Measurements from ENCODE around the gene SLAMF8.

The SLAMF8 gene

DNA sequence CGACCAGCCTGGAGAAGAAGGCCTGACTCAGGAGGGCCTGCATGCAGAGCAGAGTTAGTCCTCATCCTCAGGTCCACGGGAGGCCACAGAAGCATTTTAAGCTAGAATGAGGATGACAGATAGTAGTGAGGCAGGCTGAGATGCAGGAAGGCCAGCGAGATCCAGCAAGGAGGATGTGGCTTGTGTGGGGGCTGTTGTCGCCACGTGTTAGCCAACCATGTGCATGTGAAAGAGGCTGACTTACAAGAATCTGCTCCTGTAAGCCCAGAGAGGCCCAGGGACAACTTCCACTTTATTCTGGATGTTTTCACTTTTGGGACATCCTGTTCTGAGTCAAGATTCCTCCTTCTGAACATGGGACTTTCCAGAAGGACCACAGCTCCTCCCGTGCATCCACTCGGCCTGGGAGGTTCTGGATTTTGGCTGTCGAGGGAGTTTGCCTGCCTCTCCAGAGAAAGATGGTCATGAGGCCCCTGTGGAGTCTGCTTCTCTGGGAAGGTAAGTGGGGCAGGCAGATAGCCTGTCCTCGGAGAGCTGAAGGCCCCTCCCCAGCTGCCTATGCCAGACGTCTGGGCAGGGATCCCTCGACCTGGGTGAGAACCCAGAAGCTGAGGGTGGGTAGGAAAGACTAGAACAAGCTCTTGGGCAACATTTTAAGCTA is at the start of gene SLAMF8:
TSS of gene SLAMF8 (plus strand) at position 433 of the 661 bp plus-strand sequence. CDS start at position 459, 26 bp downstream.
- FAIRE-seq: no peak
- no peak for DNase-seq (ENCODE audit: low spot score)

DNA sequence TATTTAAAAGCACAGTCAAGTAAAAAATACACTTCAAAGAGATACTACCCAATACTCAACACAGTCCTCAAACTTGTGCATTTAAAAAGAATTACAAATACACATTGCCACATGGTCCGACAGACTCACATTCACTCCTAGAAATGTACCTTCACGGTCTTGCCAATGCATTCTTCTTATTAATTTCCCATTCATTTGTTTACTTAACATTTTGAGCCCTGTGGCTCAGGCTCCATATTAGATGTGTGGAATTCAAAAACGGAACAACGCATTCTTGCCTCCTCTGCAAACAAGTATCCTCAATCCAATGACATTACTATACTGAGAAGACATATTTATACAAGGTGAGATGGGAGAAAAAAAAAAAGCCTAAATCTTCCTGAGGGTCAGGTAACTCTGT is 48.4 kb upstream of the SLAMF8 start:
- DNase-seq (ENCODE audit: low spot score) (no peak), FAIRE-seq (no peak)

DNA sequence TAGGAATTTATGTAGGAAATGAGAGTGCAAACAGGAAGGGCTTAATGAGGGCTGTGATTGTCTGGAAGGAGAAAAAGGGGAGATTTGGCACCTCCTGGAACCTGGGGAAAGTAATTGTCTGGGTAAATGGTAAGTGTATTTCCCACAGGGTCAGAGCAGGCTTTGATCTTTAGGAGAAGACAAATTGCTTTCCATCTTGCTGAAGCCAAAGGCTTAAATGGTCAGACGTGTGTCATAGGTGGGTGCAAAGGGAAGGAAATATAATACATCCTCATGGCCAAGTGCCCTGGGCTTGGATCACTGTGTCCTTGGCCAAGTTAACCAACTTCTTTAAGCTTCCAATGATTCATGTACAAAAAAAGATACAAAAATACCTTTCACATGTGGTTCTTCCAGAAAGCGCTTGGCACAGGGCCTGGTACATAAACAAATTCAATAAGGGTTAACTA is 47.2 kb upstream of the SLAMF8 start:
- FAIRE-seq (no peak), DNase-seq (ENCODE audit: low spot score) (peak; percentile 30)

DNA sequence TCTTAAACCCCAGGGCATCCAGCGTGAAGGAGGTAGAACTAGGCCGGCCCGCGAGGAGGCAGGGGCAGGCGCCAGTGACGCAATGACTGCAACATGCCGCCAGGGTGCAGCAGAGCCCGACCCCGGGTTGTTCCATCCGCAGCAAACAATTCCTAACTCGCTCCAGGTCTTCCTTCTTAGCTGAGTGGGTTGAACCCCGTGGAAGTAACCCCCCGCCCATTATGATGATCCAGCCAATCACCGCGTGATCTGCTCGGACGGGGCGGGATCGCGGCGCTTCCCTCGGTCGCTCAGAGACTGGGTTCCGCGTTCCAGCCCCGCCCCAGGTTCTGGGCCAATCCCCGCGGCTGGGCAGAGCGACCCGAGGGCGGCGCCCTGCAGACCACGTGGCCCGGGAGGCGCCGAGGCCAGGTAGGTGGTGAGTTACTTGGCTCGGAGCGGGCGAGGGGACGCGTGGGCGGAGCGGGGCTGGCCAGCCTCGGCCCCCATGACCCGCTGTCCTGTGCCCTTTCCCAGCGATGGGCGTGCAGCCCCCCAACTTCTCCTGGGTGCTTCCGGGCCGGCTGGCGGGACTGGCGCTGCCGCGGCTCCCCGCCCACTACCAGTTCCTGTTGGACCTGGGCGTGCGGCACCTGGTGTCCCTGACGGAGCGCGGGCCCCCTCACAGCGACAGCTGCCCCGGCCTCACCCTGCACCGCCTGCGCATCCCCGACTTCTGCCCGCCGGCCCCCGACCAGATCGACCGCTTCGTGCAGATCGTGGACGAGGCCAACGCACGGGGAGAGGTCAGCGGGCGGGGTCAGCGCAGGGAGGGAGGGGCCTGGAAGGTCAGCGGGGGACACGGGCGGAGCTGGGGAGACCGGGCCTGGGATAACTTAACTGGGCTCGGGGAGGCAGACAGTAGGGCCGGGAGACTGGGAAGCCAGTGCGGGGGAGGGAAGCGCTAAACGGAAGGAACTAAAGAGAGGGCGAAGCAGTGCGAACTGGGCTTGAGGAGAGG is 45.8 kb upstream of the SLAMF8 start, which contains the start of gene DUSP23:
TSS of gene DUSP23 (plus strand) at position 380 of the 1,000 bp plus-strand sequence. CDS start at position 519, 139 bp downstream.
- no peak for FAIRE-seq

DNA sequence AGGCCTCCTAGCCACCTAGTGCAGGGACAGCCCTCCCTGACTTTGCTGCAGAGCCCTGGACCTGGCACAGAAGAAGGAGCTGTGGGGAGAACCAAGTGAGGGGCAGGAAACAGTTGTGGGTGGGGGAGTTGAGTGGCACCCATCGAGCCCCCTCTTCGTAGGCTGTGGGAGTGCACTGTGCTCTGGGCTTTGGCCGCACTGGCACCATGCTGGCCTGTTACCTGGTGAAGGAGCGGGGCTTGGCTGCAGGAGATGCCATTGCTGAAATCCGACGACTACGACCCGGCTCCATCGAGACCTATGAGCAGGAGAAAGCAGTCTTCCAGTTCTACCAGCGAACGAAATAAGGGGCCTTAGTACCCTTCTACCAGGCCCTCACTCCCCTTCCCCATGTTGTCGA is 44.7 kb upstream of the SLAMF8 start:
- FAIRE-seq: no peak

More for the DNA sequence above, 45.8 kb upstream of the SLAMF8 start, which contains the start of gene DUSP23:
- no peak for DNase-seq (ENCODE audit: low spot score)

DNA sequence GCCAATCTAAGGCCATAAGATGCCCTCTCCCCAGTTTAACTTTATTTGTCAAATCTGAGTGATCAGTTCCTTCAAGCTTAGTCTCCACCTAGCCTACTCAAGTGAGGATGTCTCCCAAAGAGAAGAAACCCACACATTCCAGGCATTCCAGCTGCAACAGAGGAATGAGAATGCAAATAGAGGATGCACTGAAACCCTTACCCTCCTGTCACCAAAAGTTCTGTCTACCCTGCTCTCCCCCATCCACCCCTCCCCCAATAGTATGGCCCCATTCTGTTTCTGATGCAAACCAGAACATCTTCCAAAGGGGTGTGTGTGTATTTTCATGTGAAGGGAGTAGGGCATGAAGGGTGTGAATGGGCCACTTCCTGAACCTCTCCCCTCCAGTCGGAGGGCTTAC is 42.9 kb upstream of the SLAMF8 start:
- no peak for DNase-seq (ENCODE audit: low spot score)
- FAIRE-seq: peak; percentile 50

More for the DNA sequence above, 44.7 kb upstream of the SLAMF8 start:
- no peak for DNase-seq (ENCODE audit: low spot score)

DNA sequence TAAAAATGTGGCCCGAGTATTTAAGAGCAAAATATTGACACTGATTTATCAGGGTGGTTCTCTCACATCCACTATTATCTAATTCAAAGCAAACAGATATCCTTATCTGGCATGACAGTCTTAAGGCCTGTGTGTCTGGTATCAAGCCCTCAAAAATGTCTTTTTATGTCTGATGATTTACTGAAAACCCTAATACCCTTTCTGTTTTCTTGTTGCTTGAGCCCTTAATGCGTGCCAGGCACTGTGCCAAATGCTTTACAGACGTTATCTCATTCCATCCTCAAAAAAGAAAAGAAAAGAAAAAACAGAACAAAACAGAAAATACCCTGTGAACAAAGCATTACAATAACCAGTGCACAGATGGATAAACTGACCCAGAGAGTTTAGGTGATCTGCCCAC is 40.2 kb upstream of the SLAMF8 start:
- DNase-seq (ENCODE audit: low spot score) (no peak), FAIRE-seq (no peak)

DNA sequence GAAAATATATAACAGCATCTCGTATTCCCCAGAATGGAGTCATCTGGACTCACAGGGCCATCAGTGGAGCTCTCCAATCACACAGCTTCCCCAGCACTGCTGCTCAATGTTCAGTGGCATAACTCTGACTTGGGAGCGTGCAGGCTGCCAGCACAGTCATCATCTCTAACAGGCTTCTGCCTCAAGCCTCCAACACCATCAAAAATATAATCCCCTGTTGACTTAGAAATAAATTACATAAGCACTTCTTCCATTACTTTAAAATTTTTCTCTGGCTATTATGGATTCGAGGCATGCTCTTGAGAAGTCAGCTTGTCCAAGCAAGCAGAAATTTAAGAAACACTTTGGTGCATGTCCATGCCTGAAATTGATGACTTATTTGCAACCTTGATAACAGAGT is 39.7 kb upstream of the SLAMF8 start:
- no peak for FAIRE-seq
- no peak for DNase-seq (ENCODE audit: low spot score)

DNA sequence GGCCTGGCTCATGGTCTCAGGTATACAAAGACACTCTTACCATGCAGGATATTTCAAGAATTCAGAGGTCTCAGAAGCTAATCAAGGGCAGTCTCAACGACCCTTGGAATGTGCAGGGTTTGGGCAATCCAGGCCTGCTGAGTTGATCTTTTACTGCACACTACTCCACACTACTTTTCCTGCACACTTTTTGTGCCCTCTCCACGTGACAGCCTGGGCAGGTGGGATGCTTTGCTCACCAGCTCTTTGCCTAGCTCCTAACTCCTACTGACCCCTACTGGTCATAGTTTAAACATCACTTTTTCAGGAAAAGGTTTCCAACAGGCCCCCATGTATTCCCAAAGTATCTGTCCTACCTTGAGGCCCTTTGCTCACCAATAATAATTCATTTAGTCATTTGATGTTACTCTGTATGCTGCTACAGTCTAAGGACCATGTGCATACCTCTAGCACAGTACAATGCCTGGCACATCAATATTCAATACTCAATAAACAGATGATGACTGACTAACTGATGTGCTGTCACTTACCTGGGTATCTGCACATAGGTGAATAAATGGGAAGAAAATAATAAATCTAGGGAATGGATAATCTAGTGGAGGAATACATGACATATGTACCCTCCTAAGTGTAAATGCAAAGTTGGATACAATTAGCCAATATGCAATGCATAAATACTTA is 36.3 kb upstream of the SLAMF8 start:
- FAIRE-seq (no peak), DNase-seq (ENCODE audit: low spot score) (peak; percentile 46)

DNA sequence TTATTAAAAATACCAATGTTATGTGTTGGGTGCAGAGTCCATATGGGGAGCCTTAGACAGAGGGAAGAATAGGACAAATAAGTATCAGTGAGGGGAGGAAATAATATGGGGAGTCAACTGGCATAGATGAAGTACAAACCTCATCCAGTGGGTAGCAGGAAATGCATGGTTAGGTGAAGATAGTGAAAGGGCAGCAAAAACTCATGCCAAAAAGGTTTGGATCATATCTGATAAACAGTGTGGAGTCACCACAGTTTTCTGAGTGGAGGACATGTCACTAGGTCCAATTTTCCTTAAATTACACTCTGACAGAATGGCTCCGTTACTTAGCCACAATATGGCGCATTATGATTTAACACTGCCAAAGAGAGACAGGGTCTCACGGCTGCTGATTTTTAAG is 35.6 kb upstream of the SLAMF8 start:
- FAIRE-seq (no peak), DNase-seq (ENCODE audit: low spot score) (no peak)

DNA sequence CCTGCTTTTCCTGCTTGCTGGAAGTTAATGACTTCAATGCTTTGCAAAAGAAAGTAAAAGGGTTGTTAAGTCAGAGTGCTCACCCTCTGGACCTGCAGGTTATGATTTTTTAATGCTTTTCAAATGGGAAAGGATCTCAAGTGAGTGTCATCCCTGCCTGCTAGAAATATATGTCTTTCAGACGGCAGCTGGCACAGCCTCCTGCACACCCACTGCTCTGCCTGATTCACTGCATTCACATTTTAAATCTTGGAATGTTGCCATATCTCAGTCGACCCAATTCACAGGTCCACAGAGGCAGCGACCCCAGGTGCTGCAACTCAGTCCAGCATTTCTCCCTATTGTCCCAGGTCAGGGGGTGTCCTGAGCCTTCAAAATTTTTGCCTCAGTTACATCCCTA is 35.2 kb upstream of the SLAMF8 start:
- no peak for FAIRE-seq
- no peak for DNase-seq (ENCODE audit: low spot score)

DNA sequence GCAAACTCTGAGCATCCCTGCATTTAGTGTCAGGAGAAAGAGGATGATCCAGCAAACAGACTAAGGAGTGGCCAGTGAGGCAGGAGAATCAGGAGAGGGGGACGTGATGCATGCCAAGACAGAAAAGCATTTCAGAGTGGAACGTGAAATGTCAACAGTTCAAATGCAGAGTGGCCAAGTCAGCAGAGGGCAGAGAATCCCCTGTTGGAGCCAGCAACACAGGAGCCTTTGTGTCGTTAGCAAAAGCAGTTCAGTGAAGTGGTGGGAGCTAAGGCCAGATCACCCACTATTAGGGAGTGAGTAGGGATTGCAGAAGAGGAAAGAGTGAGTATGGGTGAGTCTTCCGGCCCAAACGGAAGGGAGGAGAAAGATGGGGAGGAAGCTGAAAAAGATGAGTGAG is 31.1 kb upstream of the SLAMF8 start:
- DNase-seq (ENCODE audit: low spot score) (no peak), FAIRE-seq (no peak)

DNA sequence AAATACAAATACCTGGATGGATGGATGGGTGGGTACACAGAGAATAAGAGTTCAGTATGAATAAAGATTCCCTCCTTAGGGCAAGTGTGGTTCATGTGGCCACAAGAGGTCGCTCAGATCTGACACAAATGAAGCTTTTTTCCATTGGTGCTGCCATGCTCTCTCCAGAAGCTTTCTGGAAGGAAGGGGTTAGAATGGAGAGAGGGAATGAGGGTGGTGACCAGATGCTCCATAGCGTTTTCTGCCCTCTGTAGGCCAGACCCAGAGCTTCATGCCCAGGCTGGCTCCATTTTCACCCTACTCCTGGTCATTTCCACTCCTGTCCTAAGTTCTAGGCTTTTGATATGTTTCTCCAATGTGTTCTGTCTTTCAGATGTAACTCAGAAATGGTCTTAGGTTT is 27.8 kb upstream of the SLAMF8 start:
- no peak for FAIRE-seq
- DNase-seq (ENCODE audit: low spot score): peak; percentile 81

DNA sequence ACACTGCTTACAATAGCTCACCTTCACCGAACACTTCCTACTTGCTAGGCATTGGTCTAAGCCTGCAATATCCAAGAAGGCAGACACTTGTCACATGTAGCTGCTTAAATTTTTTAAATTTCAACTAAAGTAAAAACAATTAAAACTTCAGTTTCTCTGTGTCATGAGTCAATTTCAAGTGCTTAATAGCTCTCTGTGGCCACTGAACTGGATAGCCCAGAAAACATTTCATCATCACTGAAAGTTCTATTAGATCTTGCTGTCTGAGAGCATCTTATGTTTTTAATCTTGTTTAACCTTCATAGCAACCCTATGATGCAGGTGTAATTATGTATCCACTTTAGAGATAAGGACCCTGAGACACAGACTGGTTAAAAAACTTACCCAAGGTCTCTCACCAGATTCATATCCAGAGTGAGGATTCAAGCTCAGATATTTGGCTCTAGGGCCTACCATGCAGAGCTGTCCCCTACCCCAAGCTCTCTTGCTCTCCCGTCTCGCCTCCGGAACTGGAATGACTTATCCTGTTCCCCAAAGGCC is 27.2 kb upstream of the SLAMF8 start:
- no peak for FAIRE-seq

DNA sequence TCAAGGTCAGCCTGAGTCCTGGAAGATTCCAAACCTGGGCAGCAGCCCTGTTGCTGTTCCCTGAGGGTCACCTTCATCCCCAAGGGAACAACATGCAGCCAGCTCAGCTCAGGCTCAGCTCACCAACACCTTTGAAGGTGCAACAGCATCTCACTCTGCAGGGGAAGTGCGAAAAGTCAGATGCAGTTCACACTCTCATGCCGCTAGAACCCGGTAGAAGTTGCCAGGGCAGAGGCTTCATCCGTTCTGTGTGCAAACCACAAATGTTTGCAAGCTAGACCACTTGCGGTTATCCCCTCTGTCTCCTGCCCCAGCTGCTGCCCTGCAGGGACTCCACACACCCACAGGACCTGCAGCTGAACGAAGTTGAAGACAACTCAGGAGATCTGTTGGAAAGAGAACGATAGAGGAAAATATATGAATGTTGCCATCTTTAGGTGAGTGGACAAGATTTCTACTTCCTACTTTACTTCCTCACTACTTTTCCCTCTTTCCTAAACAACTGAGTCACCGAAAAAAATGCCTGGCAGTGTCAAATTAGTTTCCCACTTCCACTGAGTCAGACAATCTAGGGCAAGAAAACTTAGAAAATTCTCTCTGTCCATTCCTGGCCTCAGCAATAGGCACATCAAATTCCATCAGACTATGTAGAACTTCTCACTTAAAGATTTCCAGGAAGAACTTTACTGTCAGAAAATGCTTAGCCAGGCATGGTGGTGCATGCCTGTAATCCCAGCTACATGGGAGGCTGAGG is 26.3 kb upstream of the SLAMF8 start:
- FAIRE-seq (no peak), DNase-seq (ENCODE audit: low spot score) (no peak)

More for the DNA sequence above, 27.2 kb upstream of the SLAMF8 start:
- DNase-seq (ENCODE audit: low spot score): no peak

DNA sequence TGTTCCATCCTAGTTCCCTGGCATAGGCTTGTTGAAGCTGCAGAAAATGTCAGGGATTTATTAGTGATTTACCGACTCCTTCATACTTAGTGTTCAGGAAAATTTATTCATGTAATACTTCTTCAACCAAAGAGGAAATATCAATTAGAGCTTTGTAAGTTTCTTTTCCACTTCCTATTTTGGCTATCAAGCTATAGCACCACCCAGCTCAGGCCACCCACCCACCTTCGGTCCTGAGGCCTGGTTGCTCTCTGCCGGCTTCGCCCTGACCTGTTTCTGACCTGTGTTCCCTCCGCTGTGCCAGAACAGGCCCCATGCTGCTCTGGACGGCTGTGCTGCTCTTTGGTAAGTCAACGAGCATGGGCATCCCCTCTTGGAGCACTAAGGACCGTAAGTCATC is 24.6 kb upstream of the SLAMF8 start, which contains the start of gene FCRL6:
TSS of gene FCRL6 (plus strand) at position 250 of the 400 bp plus-strand sequence. CDS start at position 315, 65 bp downstream.
- FAIRE-seq (no peak), DNase-seq (ENCODE audit: low spot score) (no peak)

DNA sequence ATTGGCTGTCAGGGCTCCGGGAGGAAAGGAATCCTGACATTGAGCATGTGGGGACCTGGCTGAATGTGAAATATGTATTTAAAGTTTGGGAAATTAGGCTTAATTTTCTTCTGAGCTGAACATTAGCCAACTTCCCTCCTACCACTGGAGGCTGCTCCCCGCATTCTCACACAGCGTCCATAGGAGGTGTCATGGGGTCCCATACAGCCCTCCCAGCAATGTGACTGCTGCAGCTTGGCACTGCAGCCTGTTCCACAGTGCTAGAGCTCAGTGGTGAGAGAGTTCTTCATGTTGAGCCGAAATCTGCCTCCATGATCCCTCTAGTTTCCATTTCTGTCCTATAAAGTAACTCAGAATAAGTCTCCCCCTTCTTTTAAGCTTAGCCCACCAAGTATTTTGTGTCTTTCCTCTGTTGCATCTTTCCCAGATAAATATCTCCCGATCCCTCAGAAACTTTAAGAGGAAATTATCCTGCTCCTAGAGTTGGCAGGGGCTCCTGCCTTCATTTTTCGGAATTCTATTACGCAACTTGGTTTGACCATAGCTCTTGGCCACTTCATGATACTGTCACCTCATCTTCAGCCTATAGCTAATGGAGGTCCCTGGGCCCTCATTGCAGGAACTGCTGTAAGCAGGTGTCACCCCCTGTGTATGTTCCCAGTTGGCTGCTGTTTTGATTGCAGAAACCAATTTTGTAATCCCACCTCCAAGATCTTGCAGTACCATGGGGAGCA is 22.6 kb upstream of the SLAMF8 start:
- DNase-seq (ENCODE audit: low spot score) (no peak), FAIRE-seq (no peak)

DNA sequence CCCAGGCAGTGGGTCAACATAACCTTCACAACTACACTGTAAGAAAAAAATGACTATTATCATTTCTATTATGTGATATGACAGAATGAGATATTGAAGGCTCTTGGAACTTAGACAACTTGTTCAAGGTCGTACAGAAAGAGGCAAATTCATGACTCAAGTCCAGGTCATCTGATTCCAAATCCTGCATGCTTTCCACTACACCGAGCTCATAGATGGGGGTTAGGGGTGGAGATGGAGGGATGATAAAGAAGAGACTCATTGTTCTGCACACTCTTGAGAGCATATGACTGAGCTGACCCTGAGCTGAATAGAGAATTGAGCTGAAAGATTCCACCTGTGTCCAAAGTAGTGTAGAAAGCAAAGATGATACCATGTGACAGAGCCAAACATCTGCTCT is 21.7 kb upstream of the SLAMF8 start:
- FAIRE-seq (no peak), DNase-seq (ENCODE audit: low spot score) (no peak)

DNA sequence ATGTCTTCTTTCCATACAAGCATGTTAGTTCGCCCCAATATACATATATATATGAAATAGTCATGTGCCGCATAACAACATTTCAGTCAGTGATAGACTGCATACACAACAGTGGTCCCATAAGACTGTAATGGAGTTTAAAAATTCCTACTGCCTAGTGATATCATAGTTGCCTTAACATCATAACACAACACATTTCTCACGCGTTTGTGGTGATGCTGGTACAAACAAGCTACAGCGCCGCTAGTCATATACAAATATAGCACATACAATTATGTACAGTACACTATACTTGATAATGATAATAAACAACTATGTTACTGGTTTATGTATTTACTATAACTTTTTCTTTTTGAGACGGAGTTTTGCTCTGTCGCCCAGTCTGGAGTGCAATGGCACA is 10.7 kb upstream of the SLAMF8 start:
- DNase-seq (ENCODE audit: low spot score) (no peak), FAIRE-seq (no peak)
